Astrocyte of the spinal cord (primary cell): Measurements from ENCODE around the gene SUPT16H.

Experiments used
- DNase-seq: peaks from one replicate; pipeline ENCODE4 v3.0.0; 2011; ENCODE audit warnings: low read depth, low spot score
- H3K4me3 ChIP-seq: 2 replicates; pipeline ENCODE4 v1.5.1; 2011; ENCODE audit warnings: low read depth, mild to moderate bottlenecking, low read length, moderate library complexity
- in situ Hi-C: cut with HindIII; loops from 2 replicates; pipeline ENCODE4 v1.10.0; 2017; ENCODE audit warnings: low sequenced_read_pairs
- TF ChIP-seq, protein P1 (sequence below): IDR thresholded peaks from 2 replicates; pipeline ENCODE4 v1.5.1; 2012; ENCODE audit warnings: low read depth, mild to moderate bottlenecking, low read length, inconsistent platforms

SUPT16H gene

DNA sequence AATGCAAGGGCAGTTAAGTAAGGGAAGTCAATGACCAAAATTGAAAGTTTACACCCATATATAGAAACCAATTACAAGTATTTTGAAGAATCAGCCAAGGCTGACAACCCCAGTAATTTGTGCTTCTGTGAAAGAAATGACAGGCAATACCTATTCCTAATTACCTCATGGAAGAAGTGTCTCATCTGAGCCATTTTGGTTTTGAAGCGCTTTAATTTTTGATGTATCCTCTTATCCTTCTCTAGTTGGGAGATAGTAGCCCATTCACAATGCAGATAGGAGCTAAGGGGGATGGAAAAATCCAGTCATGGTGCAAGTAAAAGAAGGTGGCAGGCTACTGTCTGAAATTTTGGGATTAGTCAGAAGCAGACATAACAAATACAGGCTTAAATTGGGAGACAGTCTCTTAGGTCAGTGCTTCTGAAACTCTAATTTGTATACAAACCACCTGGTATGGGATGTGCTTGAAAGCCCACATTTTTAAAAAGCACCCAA, 30.4 kb upstream of the SUPT16H start:
- DNase-seq: no peak
- TF ChIP-seq, protein P1, sequence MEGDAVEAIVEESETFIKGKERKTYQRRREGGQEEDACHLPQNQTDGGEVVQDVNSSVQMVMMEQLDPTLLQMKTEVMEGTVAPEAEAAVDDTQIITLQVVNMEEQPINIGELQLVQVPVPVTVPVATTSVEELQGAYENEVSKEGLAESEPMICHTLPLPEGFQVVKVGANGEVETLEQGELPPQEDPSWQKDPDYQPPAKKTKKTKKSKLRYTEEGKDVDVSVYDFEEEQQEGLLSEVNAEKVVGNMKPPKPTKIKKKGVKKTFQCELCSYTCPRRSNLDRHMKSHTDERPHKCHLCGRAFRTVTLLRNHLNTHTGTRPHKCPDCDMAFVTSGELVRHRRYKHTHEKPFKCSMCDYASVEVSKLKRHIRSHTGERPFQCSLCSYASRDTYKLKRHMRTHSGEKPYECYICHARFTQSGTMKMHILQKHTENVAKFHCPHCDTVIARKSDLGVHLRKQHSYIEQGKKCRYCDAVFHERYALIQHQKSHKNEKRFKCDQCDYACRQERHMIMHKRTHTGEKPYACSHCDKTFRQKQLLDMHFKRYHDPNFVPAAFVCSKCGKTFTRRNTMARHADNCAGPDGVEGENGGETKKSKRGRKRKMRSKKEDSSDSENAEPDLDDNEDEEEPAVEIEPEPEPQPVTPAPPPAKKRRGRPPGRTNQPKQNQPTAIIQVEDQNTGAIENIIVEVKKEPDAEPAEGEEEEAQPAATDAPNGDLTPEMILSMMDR: no peak
- in situ Hi-C loops: no loop called here
- H3K4me3 ChIP-seq: no peak overlapping the region

DNA sequence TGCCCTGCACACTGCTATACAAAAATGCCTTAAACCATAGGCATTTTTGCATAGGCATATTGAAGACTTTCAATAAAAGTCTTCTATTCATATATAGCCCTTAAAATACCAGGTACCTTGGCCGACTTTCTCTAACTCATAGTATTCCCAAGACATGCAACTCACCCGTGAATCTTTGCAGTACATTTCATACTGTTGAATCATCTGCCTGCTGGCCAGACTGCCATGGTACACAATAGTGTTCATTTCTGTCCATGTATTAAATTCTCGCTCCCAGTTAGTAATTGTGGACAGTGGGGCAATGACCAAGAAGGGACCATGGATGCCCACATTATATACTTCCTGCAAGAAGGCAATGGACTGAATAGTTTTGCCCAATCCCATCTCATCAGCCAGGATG, 24.3 kb upstream of the SUPT16H start:
- H3K4me3 ChIP-seq: no peak overlapping the region
- in situ Hi-C loops: no loop called here
- TF ChIP-seq, protein P1: no peak
- peak; percentile 77 for DNase-seq

DNA sequence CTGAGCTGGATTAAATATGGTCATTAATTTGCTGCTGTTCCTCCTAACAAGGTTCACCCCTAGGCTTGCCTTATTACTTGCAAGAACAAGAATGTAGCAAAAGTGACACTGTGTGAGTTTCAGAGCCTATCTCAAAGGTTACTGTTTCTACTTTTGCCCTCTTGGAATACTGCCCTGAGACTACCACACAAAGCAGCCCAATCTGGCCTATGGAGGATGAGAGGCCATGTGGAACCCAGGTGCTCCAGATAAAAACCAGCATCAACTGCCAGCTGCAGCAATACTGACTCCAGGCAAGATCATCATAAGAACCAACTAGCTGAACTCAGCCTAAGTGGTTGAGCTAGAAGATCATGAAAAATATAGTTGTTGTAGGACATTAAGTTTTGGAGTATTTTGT, 22.4 kb upstream of the SUPT16H start:
- TF ChIP-seq, protein P1: no peak
- in situ Hi-C loops: no loop called here
- DNase-seq: no peak
- no peak overlapping the region for H3K4me3 ChIP-seq

DNA sequence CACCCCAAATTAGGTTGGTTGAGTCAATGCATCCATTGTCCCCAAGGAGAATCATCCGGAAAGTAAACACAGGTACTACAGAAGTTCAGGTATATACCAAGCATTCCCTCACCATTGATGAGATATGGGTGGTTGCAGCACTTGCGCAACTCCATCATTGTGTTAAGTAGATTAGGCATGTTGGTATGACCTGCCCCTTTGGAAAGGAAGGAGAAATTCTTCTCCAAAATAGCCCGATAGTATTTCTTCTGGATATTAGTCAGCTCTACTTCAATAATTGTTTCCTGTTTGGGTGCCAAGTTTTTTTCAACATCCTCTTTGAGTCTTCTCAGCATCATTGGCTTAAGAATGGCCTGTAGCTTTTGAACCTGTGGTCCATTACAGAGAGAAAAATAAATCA, 21.3 kb upstream of the SUPT16H start:
- TF ChIP-seq, protein P1: no peak
- in situ Hi-C loops: no loop called here
- H3K4me3 ChIP-seq: no peak overlapping the region
- DNase-seq: no peak

DNA sequence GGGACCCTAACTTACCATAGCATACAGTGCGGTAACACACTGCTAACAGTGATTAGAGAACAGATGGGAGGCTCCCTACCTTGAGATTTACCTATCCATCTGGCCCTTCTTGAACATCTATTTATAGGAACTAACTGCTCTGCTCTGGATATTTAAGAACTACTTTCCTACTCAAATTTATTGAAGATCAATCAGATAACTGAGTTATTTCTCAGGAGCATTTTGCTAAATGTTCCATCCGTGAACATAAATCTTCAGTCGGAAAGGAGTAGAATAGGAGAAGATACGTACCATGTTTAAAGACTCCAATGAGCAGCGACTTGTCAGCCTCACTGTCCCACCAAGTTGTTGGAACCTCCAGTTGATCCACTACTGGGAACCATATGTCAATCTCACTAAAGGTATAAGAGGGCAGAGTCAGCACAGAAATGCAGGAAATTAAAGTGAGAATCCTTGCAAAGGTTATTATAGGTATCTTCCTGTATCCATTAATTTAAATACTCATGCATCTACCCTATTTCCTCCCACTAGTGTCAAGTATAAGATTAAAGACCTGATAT, 15.6 kb upstream of the SUPT16H start:
- in situ Hi-C loops: no loop called here
- DNase-seq: no peak
- H3K4me3 ChIP-seq: no peak overlapping the region
- TF ChIP-seq, protein P1: no peak

DNA sequence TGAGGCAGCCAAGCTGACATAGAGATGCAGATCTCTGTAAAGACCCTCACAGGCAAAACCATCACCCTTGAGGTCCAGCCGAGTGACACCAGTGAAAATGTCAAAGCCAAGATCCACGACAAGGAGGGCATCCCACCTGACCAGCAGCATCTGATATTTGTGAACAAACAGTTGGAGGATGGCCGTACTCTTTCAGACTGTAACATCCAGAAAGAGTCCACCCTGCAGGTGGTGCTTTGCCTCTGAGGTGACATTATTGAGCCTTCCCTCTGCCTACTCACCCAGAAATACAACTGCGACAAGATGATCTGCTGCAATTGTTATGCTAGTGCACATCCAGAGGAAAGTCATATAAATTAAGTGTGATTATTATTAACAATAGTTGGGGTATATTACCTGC, 15.1 kb upstream of the SUPT16H start:
- in situ Hi-C loops: no loop called here
- TF ChIP-seq, protein P1: no peak
- no peak for DNase-seq
- no peak overlapping the region for H3K4me3 ChIP-seq
